Stomach (tissue), 4 donors: ENCODE measurements around the gene EML4.

Experiments
- CTCF ChIP-seq, 7 experiments: fragments of 450-650 bp in 4 of 7; fragments of 200-600 bp in 3 of 7; sonication (generic) in 3 of 7; IDR thresholded peaks; one replicate each; pipeline ENCODE4 v1.5.1; 2016 to 2019; ENCODE audit warnings: antibody characterized with exemption in 7 of 7, control low read depth in 2 of 7, mild to moderate bottlenecking in 1 of 7
- EP300 ChIP-seq: sonication (generic); formaldehyde crosslinking; IDR thresholded peaks from one replicate; pipeline ENCODE4 v1.6.1; 2017; ENCODE audit warnings: antibody characterized with exemption
- POLR2A ChIP-seq, 4 donors: fragments of 450-650 bp; IDR thresholded peaks; one replicate each; pipeline ENCODE4 v1.6.1; 2016; ENCODE audit warnings: antibody characterized with exemption in 4 of 4, control low read depth in 2 of 4, mild to moderate bottlenecking in 1 of 4, moderate library complexity in 1 of 4

- TF ChIP-seq CTCF (IDR thresholded peaks at IDR 0.05) = no peak
- TF ChIP-seq POLR2A (IDR thresholded peaks at IDR 0.05) = peak in 1 of 4 donors; percentile 14
- TF ChIP-seq EP300 = no peak
These were observed 36.0 kb upstream of the EML4 start for GRCh38 chr2:42132966-42133641.
